Midbrain (tissue), 1 donor: ENCODE results near the gene ZNF646.
A peak's percentile ranks its signal among the peaks of the same experiment; 100 is the strongest.
"Not testable (repeated sequence)": the region's sequence is repeated elsewhere in the genome, so short reads cannot be mapped to it uniquely, and the experiment has no call there.

ENCODE experiments used
- DNase-seq: peaks from one replicate; lab custom pipeline; 2025; lab: John Stamatoyannopoulos, UW

Gene ZNF646

GRCh38 chr16:31083981-31084380 is 9.8 kb downstream of the ZNF646 start:
- no peak for DNase-seq

GRCh38 chr16:31084584-31085302 is 10.5 kb downstream of the ZNF646 start:
- DNase-seq, result no peak

GRCh38 chr16:31085411-31085810 is 11.2 kb downstream of the ZNF646 start:
- no peak for DNase-seq

GRCh38 chr16:31085873-31086628 is 11.8 kb downstream of the ZNF646 start:
- no peak for DNase-seq

- DNase-seq, result no peak
Measured at GRCh38 chr16:31086629-31086906, 12.3 kb downstream of the ZNF646 start.

GRCh38 chr16:31087481-31087880 is 13.3 kb downstream of the ZNF646 start:
- DNase-seq, result no peak

GRCh38 chr16:31087971-31088370 is 13.7 kb downstream of the ZNF646 start:
- no peak for DNase-seq

- no peak for DNase-seq
Measured at GRCh38 chr16:31088459-31089183, 14.4 kb downstream of the ZNF646 start, which contains the start of gene PRSS53. PRSS53 (minus strand) TSS chr16:31088943; CDS start chr16:31088809, 134 bp downstream.

GRCh38 chr16:31089199-31089598 is 15.0 kb downstream of the ZNF646 start:
- DNase-seq, result no peak

GRCh38 chr16:31090540-31090939 is 16.3 kb downstream of the ZNF646 start:
- no peak for DNase-seq

- DNase-seq, result no peak
Measured at GRCh38 chr16:31092330-31092729, 18.1 kb downstream of the ZNF646 start.

GRCh38 chr16:31093132-31093703 is 19.0 kb downstream of the ZNF646 start:
- DNase-seq, result peak; percentile 62

- DNase-seq, result no peak
Measured at GRCh38 chr16:31094088-31094423, 19.8 kb downstream of the ZNF646 start.

- peak; percentile 91 for DNase-seq
Measured at GRCh38 chr16:31094424-31095120, 20.4 kb downstream of the ZNF646 start, which contains the start of gene VKORC1. VKORC1 (minus strand) TSS chr16:31094797; CDS start chr16:31094729, 68 bp downstream.

- no peak for DNase-seq
Measured at GRCh38 chr16:31099860-31100638, 25.8 kb downstream of the ZNF646 start.

- DNase-seq, result not testable (repeated sequence)
Measured at GRCh38 chr16:31100876-31101641, 26.8 kb downstream of the ZNF646 start.

- DNase-seq, result peak; percentile 73
Measured at GRCh38 chr16:31105677-31106213, 31.5 kb downstream of the ZNF646 start.

- no peak for DNase-seq
Measured at GRCh38 chr16:31106509-31107464, 32.6 kb downstream of the ZNF646 start.

GRCh38 chr16:31107465-31107867 is 33.2 kb downstream of the ZNF646 start:
- no peak for DNase-seq
